Motor neuron (in vitro differentiated cells): ENCODE data around the gene DBNDD1. TPM values are rescaled to one million over a fixed set of nuclear protein-coding genes. Genes with fewer than 3 reads are reported as not detected.

Experiments used
- ATAC-seq, 8 experiments: fragments of 200-7000 bp; cut with Tn5 transposase; replicated peaks in 6 of 8; 2 replicates each; pipeline ENCODE4 v1.8.0; 2021; ENCODE audit warnings: mild to moderate bottlenecking in 8 of 8, moderate library complexity in 8 of 8
- H3K27ac ChIP-seq, 2 donors: fragments of 250-450 bp; sonication (Bioruptor Pico); 2 replicates each; pipeline ENCODE4 v1.9.0; 2021; ENCODE audit warnings: antibody characterized with exemption in 2 of 2, mild to moderate bottlenecking in 2 of 2, moderate library complexity in 1 of 2
- H3K4me1 ChIP-seq, 2 donors: fragments of 250-450 bp; sonication (Bioruptor Pico); replicated peaks in 1 of 2; 2 replicates each; pipeline ENCODE4 v1.6.1; 2021; ENCODE audit warnings: antibody characterized with exemption in 2 of 2, mild to moderate bottlenecking in 2 of 2, moderate library complexity in 1 of 2
- H3K4me3 ChIP-seq, 5 donors: fragments of 250-450 bp; sonication (Bioruptor Pico); 2 replicates each; pipeline ENCODE4 v1.9.0; 2021; ENCODE audit warnings: antibody characterized with exemption in 5 of 5, mild to moderate bottlenecking in 5 of 5, moderate library complexity in 4 of 5
- WGBS, 10 experiments: fragments of 450-650 bp; shearing (Covaris generic); methylation state at CpG; one replicate each; pipeline ENCODE4 v1.0.0; 2022; 5-methylcytosine and 5-hydroxymethylcytosine counted together
- in situ Hi-C, 9 experiments: fragments of 400-800 bp; cut with MboI; loops; one replicate each; pipeline ENCODE4 v1.15.0; 2021; ENCODE audit warnings: low sequenced_read_pairs in 9 of 9, low pct_unique_long_range_greater_than_20kb in 2 of 9; ENCODE audit not compliant: unreplicated experiment in 9 of 9
- total RNA-seq, 8 experiments: library from RNA; unstranded; fragments of 300-600 nt; gene quantifications; 2 replicates each; pipeline versions ENCODE4 v1.2.3 to v1.2.4, GENCODE V29; 2022

Gene DBNDD1
- total RNA-seq, 8 experiments from 2014 or later: 0.56 to 26.3 (median 14.2) TPM

- Histone ChIP-seq H3K4me3 (no peak overlapping the region), H3K4me1 (no peaks in the 10 kb centered on the region), H3K27ac (no peak overlapping the region)
- peak in 6 of 8 experiments; percentile 13 to 30 (median 20) for ATAC-seq
- in situ Hi-C loops: no loop called here
- 50 to 95% (median 80%) methylated on average over 2 to 8 of the region's 9 CpGs; no CpG with 5 or more reads in 1 of the 10 experiments for WGBS, 10 experiments
These were observed 12.8 kb upstream of the DBNDD1 start for GRCh38 chr16:90031931-90032673.

GRCh38 chr16:90031186-90031930, 12.1 kb upstream of the DBNDD1 start:
- ATAC-seq: peak in 5 of 8 experiments; percentile 31 to 60 (median 53)
- in situ Hi-C loops: no loop called here

GRCh38 chr16:90028985-90029384, 9.7 kb upstream of the DBNDD1 start:
- Histone ChIP-seq H3K27ac (no peak overlapping the region), H3K4me1 (no peaks in the 10 kb centered on the region), H3K4me3 (no peak overlapping the region)
- in situ Hi-C loops: no loop called here
- ATAC-seq: peak in 1 of 8 experiments; percentile 11
- 92 to 100% (median 100%) methylated on average over 1 to 2 of the region's 12 CpGs; no CpG with 5 or more reads in 6 of the 10 experiments for WGBS, 10 experiments

More at GRCh38 chr16:90031186-90031930, 12.1 kb upstream of the DBNDD1 start:
- 70 to 100% (median 89%) methylated on average over 1 to 15 of the region's 19 CpGs; no CpG with 5 or more reads in 2 of the 10 experiments for WGBS, 10 experiments
- Histone ChIP-seq H3K4me1 (no peaks in the 10 kb centered on the region), H3K4me3 (no peak overlapping the region), H3K27ac (no peak overlapping the region)

GRCh38 chr16:90027611-90028010, 8.4 kb upstream of the DBNDD1 start:
- in situ Hi-C loops: no loop called here
- ATAC-seq: no peak
- no peak overlapping the region for H3K27ac ChIP-seq
- WGBS, 10 experiments: 75 to 100% (median 89%) methylated on average over 1 to 8 of the region's 17 CpGs; no CpG with 5 or more reads in 1 of the 10 experiments
- peaks cover 4 to 5% of the 10 kb centered on the region in 2 donors for H3K4me1 ChIP-seq
- H3K4me3 ChIP-seq: no peak overlapping the region

GRCh38 chr16:90026135-90026534, 6.9 kb upstream of the DBNDD1 start:
- WGBS, 10 experiments: 60 to 93% (median 73%) methylated on average over 1 to 5 of the region's 8 CpGs; no CpG with 5 or more reads in 5 of the 10 experiments
- in situ Hi-C loops: no loop called here
- Histone ChIP-seq H3K4me1 (peaks cover 13 to 15% of the 10 kb centered on the region in 2 donors), H3K27ac (no peak overlapping the region), H3K4me3 (no peak overlapping the region)
- no peak for ATAC-seq

GRCh38 chr16:90023078-90023447, 3.8 kb upstream of the DBNDD1 start:
- Histone ChIP-seq H3K4me1 (peaks cover 28 to 30% of the 10 kb centered on the region in 2 donors), H3K4me3 (peak overlapping the region; percentile 43 to 73 (median 58)), H3K27ac (peak overlapping the region; percentile 81 to 86)
- ATAC-seq: no peak
- WGBS, 10 experiments: 0 to 62% (median 8%) methylated on average over 3 to 4 of the region's 7 CpGs; no CpG with 5 or more reads in 7 of the 10 experiments
- in situ Hi-C loops: no loop called here

- in situ Hi-C loops: no loop called here
- 0 to 83% (median 7%) methylated on average over 1 to 12 of the region's 57 CpGs; no CpG with 5 or more reads in 3 of the 10 experiments for WGBS, 10 experiments
- peak overlapping the region; percentile 81 to 86 for H3K27ac ChIP-seq
These were observed 3.2 kb upstream of the DBNDD1 start for GRCh38 chr16:90022209-90023077.

GRCh38 chr16:90020838-90021382, 1.7 kb upstream of the DBNDD1 start:
- Histone ChIP-seq H3K4me3 (peak overlapping the region in 3 of 5 donors; percentile 1 to 83 (median 82)), H3K27ac (peak overlapping the region; percentile 83 to 87), H3K4me1 (peaks cover 33 to 34% of the 10 kb centered on the region in 2 donors)
- peak in 3 of 8 experiments; percentile 4 to 35 (median 15) for ATAC-seq
- in situ Hi-C loops: no loop called here
- 83 to 100% (median 100%) methylated on average over 1 of the region's 2 CpGs; no CpG with 5 or more reads in 6 of the 10 experiments for WGBS, 10 experiments

More at GRCh38 chr16:90022209-90023077, 3.2 kb upstream of the DBNDD1 start:
- peak overlapping the region; percentile 43 to 73 (median 58) for H3K4me3 ChIP-seq
- ATAC-seq: peak; percentile 69 to 90 (median 76)
- peaks cover 33 to 34% of the 10 kb centered on the region in 2 donors for H3K4me1 ChIP-seq

- peak overlapping the region; percentile 83 to 87 for H3K27ac ChIP-seq
- WGBS, 10 experiments: 12 to 100% (median 59%) methylated on average over 1 to 7 of the region's 9 CpGs; no CpG with 5 or more reads in 2 of the 10 experiments
- H3K4me3 ChIP-seq: peak overlapping the region; percentile 80 to 96 (median 83)
- in situ Hi-C loops: no loop called here
- ATAC-seq: peak in 2 of 8 experiments; percentile 5 to 9
- peaks cover 33 to 34% of the 10 kb centered on the region in 2 donors for H3K4me1 ChIP-seq
These were observed 1.1 kb upstream of the DBNDD1 start for GRCh38 chr16:90020260-90020837.

- in situ Hi-C loops: no loop called here
- H3K27ac ChIP-seq: peak overlapping the region; percentile 83 to 87
These were observed 445 bp upstream of the DBNDD1 start for GRCh38 chr16:90019543-90020259.

GRCh38 chr16:90018297-90018651, 982 bp downstream of the DBNDD1 start:
- Histone ChIP-seq H3K27ac (peak overlapping the region; percentile 83 to 87), H3K4me3 (peak overlapping the region; percentile 80 to 96 (median 83)), H3K4me1 (peaks cover 32% of the 10 kb centered on the region in 2 donors)
- in situ Hi-C loops: no loop called here
- ATAC-seq: no peak
- WGBS, 10 experiments: 0 to 80% (median 23%) methylated on average over 1 to 5 of the region's 7 CpGs; no CpG with 5 or more reads in 4 of the 10 experiments

More at GRCh38 chr16:90019543-90020259, 445 bp upstream of the DBNDD1 start:
- peak in 6 of 8 experiments; percentile 28 to 59 (median 49) for ATAC-seq
- H3K4me1 ChIP-seq: peaks cover 33 to 34% of the 10 kb centered on the region in 2 donors
- 0 to 20% (median 12%) methylated on average over 1 to 2 of the region's 57 CpGs; no CpG with 5 or more reads in 6 of the 10 experiments for WGBS, 10 experiments
- H3K4me3 ChIP-seq: peak overlapping the region; percentile 80 to 96 (median 83)
